NK-92 (cell line): ENCODE results near the gene DHFR2.
"Not testable (repeated sequence)": the region's sequence is repeated elsewhere in the genome, so short reads cannot be mapped to it uniquely, and the experiment has no call there.

Source experiments
- DNase-seq: peaks from one replicate; lab custom pipeline; 2025; ENCODE audit not compliant: unreplicated experiment; lab: John Stamatoyannopoulos, UW

Gene DHFR2

GRCh38 chr3:94062513-94063404 lies at the start of gene DHFR2, which contains the start of gene NSUN3:
TSS of gene DHFR2 (minus strand) at chr3:94062916. CDS start at chr3:94061511, 1,405 bp downstream.
TSS of gene NSUN3 (plus strand) at chr3:94063061. CDS start at chr3:94063127, 66 bp downstream.
- DNase-seq, result peak; percentile 34

GRCh38 chr3:94110854-94111253 lies 48.1 kb upstream of the DHFR2 start:
- DNase-seq, result no peak

GRCh38 chr3:94110232-94110631 lies 47.5 kb upstream of the DHFR2 start:
- not testable (repeated sequence) for DNase-seq

GRCh38 chr3:94106268-94106667 lies 43.6 kb upstream of the DHFR2 start:
- DNase-seq, result no peak

GRCh38 chr3:94101860-94102259 lies 39.1 kb upstream of the DHFR2 start:
- no peak for DNase-seq

- no peak for DNase-seq
Observed at GRCh38 chr3:94099311-94099710, 36.6 kb upstream of the DHFR2 start.

- no peak for DNase-seq
Observed at GRCh38 chr3:94098452-94098851, 35.7 kb upstream of the DHFR2 start.

- DNase-seq, result no peak
Observed at GRCh38 chr3:94095111-94095510, 32.4 kb upstream of the DHFR2 start.

GRCh38 chr3:94093151-94093550 lies 30.4 kb upstream of the DHFR2 start:
- no peak for DNase-seq

- DNase-seq, result no peak
Observed at GRCh38 chr3:94092086-94092485, 29.4 kb upstream of the DHFR2 start.

GRCh38 chr3:94089126-94089525 lies 26.4 kb upstream of the DHFR2 start:
- DNase-seq, result no peak

GRCh38 chr3:94083261-94083660 lies 20.5 kb upstream of the DHFR2 start:
- DNase-seq, result no peak

- no peak for DNase-seq
Observed at GRCh38 chr3:94082391-94082937, 19.7 kb upstream of the DHFR2 start.

- DNase-seq, result no peak
Observed at GRCh38 chr3:94081884-94082283, 19.2 kb upstream of the DHFR2 start.

GRCh38 chr3:94080552-94080951 lies 17.8 kb upstream of the DHFR2 start:
- not testable (repeated sequence) for DNase-seq

- no peak for DNase-seq
Observed at GRCh38 chr3:94076055-94076454, 13.3 kb upstream of the DHFR2 start.

GRCh38 chr3:94071713-94072284 lies 9.1 kb upstream of the DHFR2 start:
- DNase-seq, result no peak

- DNase-seq, result no peak
Observed at GRCh38 chr3:94070341-94070911, 7.7 kb upstream of the DHFR2 start.

GRCh38 chr3:94069194-94069813 lies 6.6 kb upstream of the DHFR2 start:
- DNase-seq, result no peak

GRCh38 chr3:94066506-94067500 lies 4.1 kb upstream of the DHFR2 start:
- no peak for DNase-seq
